Right atrium auricular region (tissue), 2 donors: ENCODE measurements around the gene ATAD2B. TPM values are rescaled to one million over a fixed set of nuclear protein-coding genes. Genes with fewer than 3 reads are reported as not detected.

Source experiments
- DNase-seq: peaks from one replicate; pipeline ENCODE4 v3.0.0-alpha.2; 2019; ENCODE audit warnings: low spot score
- H3K27ac ChIP-seq, 2 donors: fragments of 200-600 bp; sonication (generic); 1 replicate in 1 of 2; 2 replicates in 1 of 2; pipeline ENCODE4 v1.5.1; 2016 to 2019
- H3K27me3 ChIP-seq, 2 donors: fragments of 200-600 bp; sonication (generic); one replicate each; pipeline versions ENCODE4 v1.5.1 to v1.6.0; 2017 to 2019
- H3K36me3 ChIP-seq: fragments of 200-600 bp; sonication (generic); one replicate; pipeline ENCODE4 v1.5.1; 2016
- H3K4me1 ChIP-seq, 2 donors: fragments of 200-600 bp; sonication (generic); one replicate each; pipeline versions ENCODE4 v1.5.1 to v1.6.0; 2017 to 2019
- H3K4me3 ChIP-seq, 2 donors: fragments of 200-600 bp; sonication (generic); 1 replicate in 1 of 2; 2 replicates in 1 of 2; pipeline ENCODE4 v1.5.1; 2017 to 2019; ENCODE audit warnings: mild to moderate bottlenecking in 1 of 2, moderate library complexity in 1 of 2
- H3K9me3 ChIP-seq, 2 donors: fragments of 200-600 bp; sonication (generic); one replicate each; pipeline ENCODE4 v1.5.1; 2019
- total RNA-seq, 2 donors: library from RNA; depleted of rRNA; stranded (reverse); fragments of >200 nt; gene quantifications; one replicate each; pipeline ENCODE4 v1.1.0, GENCODE V29; 2016
- TF ChIP-seq, protein P1 (sequence below), 2 donors: fragments of 200-600 bp; sonication (generic); IDR thresholded peaks; one replicate each; pipeline ENCODE4 v1.5.1; 2019; ENCODE audit warnings: antibody characterized with exemption in 2 of 2

The ATAD2B gene
- total RNA-seq, 2 donors from 2014 or later: 6.0 to 6.7 TPM

- H3K27me3 ChIP-seq: no peaks in the 10 kb centered on the region
- no peaks in the 10 kb centered on the region for H3K9me3 ChIP-seq
- TF ChIP-seq, protein P1, sequence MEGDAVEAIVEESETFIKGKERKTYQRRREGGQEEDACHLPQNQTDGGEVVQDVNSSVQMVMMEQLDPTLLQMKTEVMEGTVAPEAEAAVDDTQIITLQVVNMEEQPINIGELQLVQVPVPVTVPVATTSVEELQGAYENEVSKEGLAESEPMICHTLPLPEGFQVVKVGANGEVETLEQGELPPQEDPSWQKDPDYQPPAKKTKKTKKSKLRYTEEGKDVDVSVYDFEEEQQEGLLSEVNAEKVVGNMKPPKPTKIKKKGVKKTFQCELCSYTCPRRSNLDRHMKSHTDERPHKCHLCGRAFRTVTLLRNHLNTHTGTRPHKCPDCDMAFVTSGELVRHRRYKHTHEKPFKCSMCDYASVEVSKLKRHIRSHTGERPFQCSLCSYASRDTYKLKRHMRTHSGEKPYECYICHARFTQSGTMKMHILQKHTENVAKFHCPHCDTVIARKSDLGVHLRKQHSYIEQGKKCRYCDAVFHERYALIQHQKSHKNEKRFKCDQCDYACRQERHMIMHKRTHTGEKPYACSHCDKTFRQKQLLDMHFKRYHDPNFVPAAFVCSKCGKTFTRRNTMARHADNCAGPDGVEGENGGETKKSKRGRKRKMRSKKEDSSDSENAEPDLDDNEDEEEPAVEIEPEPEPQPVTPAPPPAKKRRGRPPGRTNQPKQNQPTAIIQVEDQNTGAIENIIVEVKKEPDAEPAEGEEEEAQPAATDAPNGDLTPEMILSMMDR (IDR thresholded peaks at IDR 0.05): no peak
- no peak for DNase-seq
- H3K4me3 ChIP-seq: no peak overlapping the region
- peaks cover 6% of the 10 kb centered on the region for H3K36me3 ChIP-seq
- H3K27ac ChIP-seq: no peak overlapping the region
- no peaks in the 10 kb centered on the region for H3K4me1 ChIP-seq
Measured at GRCh38 chr2:23706613-23707078, 220.3 kb downstream of the ATAD2B start.

DNA sequence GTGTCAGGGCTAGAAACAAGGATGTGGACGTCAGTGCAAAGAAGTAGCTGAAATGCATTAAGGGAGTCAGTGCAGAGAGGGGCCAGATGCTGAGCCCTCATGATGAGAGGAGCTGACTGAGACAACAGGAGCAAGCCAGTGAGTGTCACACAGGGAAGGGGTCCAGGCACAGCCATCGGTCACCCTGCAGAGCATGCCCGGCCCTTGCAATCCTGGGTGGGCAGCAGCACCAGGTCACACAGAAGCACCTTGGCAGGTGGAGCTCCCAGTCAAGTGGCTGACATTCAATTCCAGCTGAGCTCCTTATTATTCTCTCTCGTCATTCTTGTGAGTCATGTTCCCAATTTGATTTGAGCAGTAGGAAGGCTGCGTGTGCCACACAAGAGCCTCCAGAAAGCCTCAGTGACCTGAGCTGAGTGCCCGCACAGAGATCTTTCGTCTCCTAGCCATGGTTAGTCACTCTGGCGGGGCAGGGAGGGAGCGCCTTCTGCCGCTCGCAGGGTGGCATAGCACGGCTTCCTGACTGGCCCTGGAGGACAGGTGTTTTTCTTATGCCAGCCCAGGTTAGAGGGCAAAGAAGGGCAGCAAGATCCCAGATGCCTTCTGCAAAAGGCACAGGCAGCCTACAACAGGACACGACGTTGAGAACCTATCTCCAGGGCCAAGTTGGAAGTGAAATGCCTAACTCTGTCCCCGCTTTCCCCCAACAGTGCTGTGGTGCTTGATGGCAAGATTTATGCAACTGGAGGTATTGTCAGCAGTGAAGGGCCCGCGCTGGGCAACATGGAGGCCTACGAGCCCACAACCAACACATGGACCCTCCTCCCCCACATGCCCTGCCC, 220.9 kb downstream of the ATAD2B start:
- no peak overlapping the region for H3K4me3 ChIP-seq
- H3K27me3 ChIP-seq: no peaks in the 10 kb centered on the region
- H3K9me3 ChIP-seq: no peaks in the 10 kb centered on the region
- TF ChIP-seq, protein P1 (IDR thresholded peaks at IDR 0.05): no peak
- no peak overlapping the region for H3K27ac ChIP-seq
- no peaks in the 10 kb centered on the region for H3K4me1 ChIP-seq
- peak; percentile 49 for DNase-seq
- peaks cover 6% of the 10 kb centered on the region for H3K36me3 ChIP-seq

GRCh38 chr2:23703583-23704385, 223.1 kb downstream of the ATAD2B start:
- TF ChIP-seq, protein P1 (IDR thresholded peaks at IDR 0.05): no peak
- DNase-seq: peak; percentile 40
- H3K4me1 ChIP-seq: no peaks in the 10 kb centered on the region
- no peak overlapping the region for H3K4me3 ChIP-seq
- H3K9me3 ChIP-seq: no peaks in the 10 kb centered on the region
- H3K27me3 ChIP-seq: no peaks in the 10 kb centered on the region
- H3K27ac ChIP-seq: no peak overlapping the region
- H3K36me3 ChIP-seq: peaks cover 6% of the 10 kb centered on the region

DNA sequence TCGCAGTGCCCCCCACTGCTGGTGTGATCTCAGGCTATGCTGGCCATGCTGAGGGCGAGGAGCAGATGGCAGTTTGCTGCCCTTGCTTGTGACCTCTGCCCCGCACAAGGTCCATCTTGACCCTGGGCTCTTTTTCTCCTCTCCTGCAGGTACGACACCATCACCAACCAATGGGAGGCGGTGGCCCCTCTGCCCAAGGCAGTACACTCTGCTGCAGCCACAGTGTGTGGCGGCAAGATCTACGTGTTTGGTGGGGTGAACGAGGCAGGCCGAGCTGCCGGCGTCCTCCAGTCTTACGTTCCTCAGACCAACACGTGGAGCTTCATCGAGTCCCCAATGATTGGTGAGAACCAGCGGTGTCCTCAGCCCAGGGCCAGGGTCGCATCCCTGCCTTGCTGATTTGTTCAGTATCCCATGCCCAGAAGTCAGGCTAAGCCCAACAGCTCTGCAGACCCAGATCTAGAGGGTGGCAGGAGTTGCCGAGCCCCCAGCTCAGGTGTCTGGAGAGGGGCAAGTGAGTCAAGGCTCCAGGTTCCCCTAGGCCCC, 223.8 kb downstream of the ATAD2B start:
- Histone ChIP-seq H3K36me3 (peaks cover 6% of the 10 kb centered on the region), H3K4me3 (no peak overlapping the region), H3K27ac (no peak overlapping the region), H3K4me1 (no peaks in the 10 kb centered on the region), H3K9me3 (no peaks in the 10 kb centered on the region), H3K27me3 (no peaks in the 10 kb centered on the region)
- peak; percentile 30 for DNase-seq
- TF ChIP-seq, protein P1 (IDR thresholded peaks at IDR 0.05): no peak

DNA sequence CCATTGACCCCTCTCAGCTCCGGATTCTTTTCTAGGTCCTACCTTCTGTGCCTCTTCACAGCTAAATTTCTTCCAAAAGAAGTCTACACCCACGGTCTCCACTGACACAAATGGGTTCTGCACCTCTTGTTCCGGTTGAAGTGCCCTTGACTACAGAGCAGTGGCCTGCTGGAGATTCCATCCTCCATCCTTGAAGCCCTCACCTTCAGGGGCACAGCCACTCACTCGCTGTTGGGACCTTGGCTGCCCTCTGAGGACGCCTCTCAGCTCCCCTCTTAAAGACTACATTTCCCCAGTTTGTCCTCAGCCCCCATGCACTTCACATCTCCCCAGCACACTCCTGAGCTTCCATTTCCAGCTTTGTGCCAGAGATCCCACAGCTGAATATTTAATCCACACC, 226.3 kb downstream of the ATAD2B start:
- Histone ChIP-seq H3K4me3 (no peak overlapping the region), H3K27ac (no peak overlapping the region), H3K4me1 (no peaks in the 10 kb centered on the region), H3K27me3 (no peaks in the 10 kb centered on the region), H3K9me3 (no peaks in the 10 kb centered on the region), H3K36me3 (peaks cover 16% of the 10 kb centered on the region)
- DNase-seq: peak; percentile 11
- TF ChIP-seq, protein P1 (IDR thresholded peaks at IDR 0.05): no peak
